GM21529 (cell line): ENCODE measurements around the gene BTN2A1.
A peak's percentile ranks its signal among the peaks of the same experiment; 100 is the strongest.
"Not testable (repeated sequence)": the region's sequence is repeated elsewhere in the genome, so short reads cannot be mapped to it uniquely, and the experiment has no call there.

Experiments
- ATAC-seq: cut with Tn5 transposase; IDR thresholded peaks from one replicate; pipeline ENCODE4 v1.9.1; 2021; ENCODE audit not compliant: unreplicated experiment

Gene BTN2A1

GRCh38 chr6:26457806-26458688, at the start of gene BTN2A1:
Gene BTN2A1, plus strand, starts transcription at chr6:26457955. Its CDS starts 682 bp downstream, at chr6:26458637.
- peak; percentile 98 for ATAC-seq

GRCh38 chr6:26408828-26409730, 48.7 kb upstream of the BTN2A1 start:
- no peak for ATAC-seq

DNA sequence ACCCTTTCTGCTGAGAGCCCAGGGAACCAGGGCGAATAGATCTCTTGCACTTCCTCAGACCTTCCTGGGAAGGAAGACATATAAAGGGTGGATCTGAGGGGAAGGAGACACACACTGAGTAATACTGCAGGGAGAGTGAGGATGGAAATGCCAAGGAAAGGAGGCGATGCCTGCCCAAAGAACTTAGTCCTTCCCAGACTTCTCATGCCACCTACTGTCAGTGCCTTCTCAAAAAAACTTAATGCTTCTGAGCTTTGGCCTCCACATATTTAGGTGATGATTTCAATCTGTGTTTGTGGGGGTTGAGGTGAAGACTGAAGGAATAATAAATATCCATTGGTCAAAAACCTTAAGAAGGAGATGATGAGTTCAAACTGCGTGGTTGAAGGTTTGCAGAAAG, 46.0 kb upstream of the BTN2A1 start:
- no peak for ATAC-seq

DNA sequence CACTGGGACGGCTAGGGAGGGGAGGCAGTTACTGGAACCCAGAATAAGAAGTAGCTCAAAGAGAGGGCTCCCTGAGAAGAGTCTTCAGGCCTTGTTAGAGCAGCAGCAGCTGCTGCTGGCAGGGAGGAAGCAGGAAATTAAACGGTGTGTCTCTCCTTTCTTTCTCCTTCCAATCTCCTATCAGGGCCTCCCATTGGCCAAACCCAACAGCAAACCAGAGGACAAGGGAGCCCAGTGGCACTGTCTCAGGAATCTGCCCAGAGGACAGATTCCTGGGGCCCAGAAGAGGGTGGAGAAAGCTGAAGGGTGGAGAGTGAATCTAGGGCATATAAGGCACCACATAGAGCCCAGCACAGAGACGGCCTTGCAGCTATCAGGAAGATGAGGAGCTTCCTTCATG, 45.5 kb upstream of the BTN2A1 start:
- ATAC-seq: no peak

DNA sequence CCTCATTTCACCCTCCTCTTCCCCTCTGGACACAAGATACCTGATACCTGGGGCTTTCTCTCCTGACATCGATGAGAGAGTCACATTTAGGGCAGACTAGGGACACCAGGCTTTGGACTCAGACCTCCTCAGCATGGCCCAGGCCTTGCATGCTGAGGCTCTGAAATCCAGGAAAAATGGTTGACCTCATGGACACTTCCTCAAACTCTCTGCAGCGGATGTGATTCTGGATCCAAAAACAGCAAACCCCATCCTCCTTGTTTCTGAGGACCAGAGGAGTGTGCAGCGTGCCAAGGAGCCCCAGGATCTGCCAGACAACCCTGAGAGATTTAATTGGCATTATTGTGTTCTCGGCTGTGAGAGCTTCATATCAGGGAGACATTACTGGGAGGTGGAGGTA, 44.8 kb upstream of the BTN2A1 start:
- ATAC-seq: no peak

GRCh38 chr6:26414281-26414680, 43.5 kb upstream of the BTN2A1 start:
- no peak for ATAC-seq

- no peak for ATAC-seq
Measured at GRCh38 chr6:26415036-26415614, 42.6 kb upstream of the BTN2A1 start.

DNA sequence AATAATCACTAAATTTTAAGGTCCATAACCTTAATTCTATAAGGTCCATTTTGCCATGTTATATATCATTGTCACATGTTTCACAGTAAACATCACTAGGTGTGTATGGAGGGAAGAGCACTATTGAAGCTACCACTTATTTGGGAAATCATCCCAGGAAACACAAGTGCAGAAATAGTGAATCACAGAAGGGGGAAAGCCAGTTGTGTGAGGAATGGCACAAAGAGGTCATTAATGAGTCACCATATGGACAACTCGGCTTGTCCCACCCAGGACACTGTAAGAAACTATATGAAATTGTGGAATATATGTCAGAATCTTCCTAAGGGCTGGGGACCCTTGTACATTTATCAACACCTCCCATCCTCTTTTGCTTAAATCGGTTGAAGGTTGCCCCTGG, 42.0 kb upstream of the BTN2A1 start:
- ATAC-seq: no peak

- no peak for ATAC-seq
Measured at GRCh38 chr6:26416288-26416687, 41.5 kb upstream of the BTN2A1 start.

DNA sequence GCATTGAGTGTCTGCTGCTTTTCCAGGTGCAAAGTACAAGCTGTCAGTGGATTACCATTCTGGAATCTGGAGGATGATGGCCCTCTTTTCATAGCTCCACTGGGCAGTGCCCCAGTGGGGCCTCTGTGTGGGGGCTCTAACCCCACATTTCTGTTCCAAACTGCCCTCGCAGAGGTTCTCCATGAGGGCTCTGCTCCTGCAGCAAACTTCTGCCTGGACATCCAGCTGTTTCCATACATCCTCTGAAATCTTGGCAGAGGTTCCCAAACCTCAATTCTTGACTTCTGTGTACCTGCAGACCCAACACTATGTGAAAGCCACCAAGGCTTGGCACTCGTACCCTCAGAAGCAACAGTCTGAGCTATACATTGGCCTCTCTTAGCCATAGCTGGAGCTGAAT, 39.7 kb upstream of the BTN2A1 start:
- not testable (repeated sequence) for ATAC-seq

DNA sequence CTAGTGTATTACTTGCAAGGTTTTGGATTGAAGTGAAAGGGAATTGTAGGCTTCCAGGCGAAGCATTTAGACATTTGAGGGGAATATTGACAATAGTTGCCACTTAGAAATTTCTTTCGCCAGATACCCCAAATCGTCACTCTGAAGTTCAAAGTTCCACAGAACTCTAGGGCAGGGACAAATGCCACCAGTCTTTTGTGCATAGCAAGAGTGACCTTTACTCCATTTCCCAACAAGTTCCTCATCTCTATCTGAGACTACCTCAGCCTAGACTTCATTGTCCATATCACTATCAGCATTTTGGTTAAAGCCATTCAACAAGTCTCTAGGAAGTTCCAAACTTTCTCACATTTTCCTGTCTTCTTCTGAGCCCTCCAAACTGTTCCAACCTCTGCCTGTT, 39.0 kb upstream of the BTN2A1 start:
- ATAC-seq: not testable (repeated sequence)

DNA sequence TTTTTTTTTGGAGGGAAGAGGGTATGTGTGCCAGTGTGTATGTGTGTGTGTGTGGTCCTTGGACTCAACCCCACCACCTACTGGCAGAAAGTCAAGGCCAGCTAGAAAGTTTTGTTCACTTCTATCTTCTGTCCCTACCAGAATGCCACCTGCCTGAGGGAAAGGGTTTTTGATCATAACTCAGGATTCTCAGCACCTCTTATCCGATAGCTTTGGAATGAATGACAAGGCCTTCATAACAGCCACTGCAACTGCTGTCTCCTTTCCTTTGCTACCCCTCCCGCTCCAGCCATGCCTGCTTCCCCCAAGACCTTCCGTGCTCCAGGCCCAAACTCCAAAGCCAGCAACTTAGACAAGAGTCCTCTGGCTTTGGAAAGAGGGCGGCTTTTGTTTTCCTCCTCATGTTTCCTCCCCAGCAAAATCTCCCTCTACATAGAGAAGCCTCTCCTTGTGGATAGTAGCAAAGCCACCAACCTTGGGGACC, 37.0 kb upstream of the BTN2A1 start:
- ATAC-seq: no peak

- ATAC-seq: peak; percentile 93
Measured at GRCh38 chr6:26421259-26422144, 36.3 kb upstream of the BTN2A1 start.

- ATAC-seq: no peak
Measured at GRCh38 chr6:26422329-26422728, 35.4 kb upstream of the BTN2A1 start.

GRCh38 chr6:26426691-26427450, 30.9 kb upstream of the BTN2A1 start:
- ATAC-seq: no peak

- no peak for ATAC-seq
Measured at GRCh38 chr6:26427451-26427809, 30.3 kb upstream of the BTN2A1 start.

DNA sequence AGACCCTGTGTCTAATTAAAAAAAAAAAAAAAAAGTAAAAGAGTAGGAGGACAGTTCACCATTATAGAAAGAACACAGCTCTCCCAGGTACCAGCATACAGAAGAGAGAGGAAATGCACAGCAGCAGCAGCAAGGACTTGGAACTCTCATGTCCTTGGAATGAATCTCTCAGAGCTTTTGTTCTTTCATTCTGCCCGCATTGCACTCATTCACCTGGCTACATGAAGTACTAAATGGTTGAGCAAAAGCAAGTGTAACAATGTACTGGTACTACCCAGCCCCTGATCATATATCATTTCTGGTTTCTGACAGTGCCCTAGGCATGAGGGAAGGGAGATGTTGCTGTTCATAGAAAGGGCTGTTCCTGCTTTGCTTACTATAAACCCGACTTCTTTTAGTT, 29.5 kb upstream of the BTN2A1 start:
- ATAC-seq: no peak

- no peak for ATAC-seq
Measured at GRCh38 chr6:26430787-26431186, 27.0 kb upstream of the BTN2A1 start.

DNA sequence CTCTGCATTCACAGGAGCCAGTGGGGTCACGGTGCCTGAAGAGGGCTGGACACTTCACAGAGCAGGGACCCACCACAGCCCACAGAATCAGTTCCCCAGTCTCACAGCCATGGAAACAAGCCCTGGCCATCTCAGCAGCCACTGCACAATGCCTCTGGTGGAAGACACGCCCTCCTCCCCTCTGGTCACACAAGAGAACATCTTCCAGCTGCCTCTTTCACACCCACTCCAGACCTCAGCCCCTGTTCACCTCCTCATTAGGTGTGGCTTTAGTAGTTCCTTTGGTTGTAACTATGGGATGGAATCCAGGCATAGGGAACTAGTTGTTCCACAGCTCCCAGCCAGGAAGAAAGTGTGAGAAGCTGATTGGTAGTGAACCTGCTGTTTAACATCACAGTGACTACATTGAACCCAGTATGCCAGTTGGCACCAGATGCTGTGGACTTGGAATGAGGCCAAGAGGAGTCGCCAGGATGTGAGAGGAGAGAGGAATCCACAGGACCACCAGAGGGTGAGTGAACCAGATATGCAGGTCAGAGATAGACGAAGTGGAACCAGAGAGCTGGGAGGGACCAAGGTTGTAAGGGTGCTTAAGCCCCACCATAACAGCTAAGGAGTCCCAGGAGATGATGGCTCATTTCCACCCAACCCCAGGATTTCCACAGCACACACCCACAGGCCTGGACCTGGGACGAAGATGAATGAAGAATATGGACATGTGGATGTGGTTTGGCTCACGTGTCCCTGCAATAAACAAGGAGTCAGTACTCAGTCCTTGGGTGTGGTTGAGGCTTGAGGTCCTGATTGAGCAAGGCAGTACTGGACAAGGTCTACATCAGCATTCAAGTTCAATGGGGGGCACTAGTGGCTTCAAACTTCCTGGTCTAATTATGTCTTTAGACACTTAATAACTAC, 26.2 kb upstream of the BTN2A1 start:
- no peak for ATAC-seq
